HG03108 (cell line): ENCODE measurements around the gene PPP2R3C.
A peak's percentile ranks its signal among the peaks of the same experiment; 100 is the strongest.
"Not testable (repeated sequence)": the region's sequence is repeated elsewhere in the genome, so short reads cannot be mapped to it uniquely, and the experiment has no call there.

Source experiments
- ATAC-seq: cut with Tn5 transposase; IDR thresholded peaks from one replicate; pipeline ENCODE4 v1.9.1; 2021; ENCODE audit warnings: moderate library complexity; ENCODE audit not compliant: unreplicated experiment

PPP2R3C gene

DNA sequence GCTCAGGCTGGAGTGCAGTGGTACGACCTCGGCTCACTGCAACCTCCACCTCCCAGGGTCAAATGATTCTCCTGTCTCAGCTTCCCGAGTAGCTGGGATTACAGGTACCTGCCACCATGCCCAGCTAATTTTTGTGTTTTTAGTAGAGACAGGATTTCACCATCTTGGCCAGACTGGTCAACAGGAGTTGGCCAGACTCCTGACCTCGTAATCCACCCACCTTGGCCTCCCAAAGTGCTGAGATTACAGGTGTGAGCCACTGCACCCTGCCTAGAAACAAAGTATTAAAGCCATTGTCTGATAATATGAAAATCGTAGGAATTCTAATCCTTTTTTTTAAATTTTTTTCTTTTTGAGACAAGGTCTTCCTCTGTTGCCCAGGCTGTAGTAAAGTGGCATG, 56.1 kb downstream of the PPP2R3C start:
- not testable (repeated sequence) for ATAC-seq

DNA sequence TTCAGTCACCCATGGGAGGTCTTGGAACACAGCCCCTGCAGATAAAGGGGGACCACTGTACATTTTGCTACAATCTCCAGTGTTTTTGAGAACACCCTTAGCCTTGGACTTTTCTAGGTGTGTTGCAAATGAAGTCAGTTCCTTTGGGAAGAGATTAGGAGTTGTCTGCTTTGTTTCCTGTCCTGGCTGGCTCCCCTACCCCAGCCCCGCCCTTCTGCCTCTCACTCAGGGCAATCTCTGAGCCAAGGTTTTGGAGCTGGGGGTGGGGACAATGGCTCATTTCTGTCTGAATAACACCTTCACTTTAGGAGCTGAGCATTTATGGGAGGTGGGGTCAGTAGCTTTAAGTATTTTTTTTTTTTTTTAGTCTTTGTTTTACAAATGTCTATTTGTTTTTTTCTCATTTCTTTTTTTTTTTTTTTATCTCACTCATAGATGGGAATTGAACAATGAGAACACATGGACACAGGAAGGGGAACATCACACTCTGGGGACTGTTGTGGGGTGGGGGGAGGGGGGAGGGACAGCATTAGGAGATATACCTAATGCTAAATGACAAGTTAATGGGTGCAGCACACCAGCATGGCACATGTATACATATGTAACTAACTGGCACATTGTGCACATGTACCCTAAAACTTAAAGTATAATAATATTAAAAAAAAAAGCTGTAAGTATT, 60.5 kb downstream of the PPP2R3C start:
- not testable (repeated sequence) for ATAC-seq

DNA sequence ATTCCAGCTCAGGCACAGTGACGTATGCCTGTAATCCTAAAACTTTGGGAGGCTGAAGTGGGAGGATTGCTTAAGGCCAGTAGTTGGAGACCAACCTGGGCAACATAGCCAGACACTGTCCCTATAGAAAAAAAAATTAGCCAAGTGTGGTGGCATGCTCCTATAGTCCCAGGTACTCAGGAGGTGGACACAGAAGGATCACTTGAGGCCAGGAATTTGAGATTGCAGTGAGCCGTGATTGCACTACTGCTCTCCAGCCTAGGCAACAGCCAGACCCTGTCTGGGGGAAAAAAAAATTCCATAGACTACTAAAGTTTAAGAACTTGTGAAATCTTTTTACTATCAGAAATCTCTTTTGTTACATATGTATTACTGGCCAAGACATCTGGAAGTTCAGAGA, 69.2 kb downstream of the PPP2R3C start:
- no peak for ATAC-seq

GRCh38 chr14:35051796-35052195, 70.0 kb downstream of the PPP2R3C start:
- ATAC-seq: no peak

DNA sequence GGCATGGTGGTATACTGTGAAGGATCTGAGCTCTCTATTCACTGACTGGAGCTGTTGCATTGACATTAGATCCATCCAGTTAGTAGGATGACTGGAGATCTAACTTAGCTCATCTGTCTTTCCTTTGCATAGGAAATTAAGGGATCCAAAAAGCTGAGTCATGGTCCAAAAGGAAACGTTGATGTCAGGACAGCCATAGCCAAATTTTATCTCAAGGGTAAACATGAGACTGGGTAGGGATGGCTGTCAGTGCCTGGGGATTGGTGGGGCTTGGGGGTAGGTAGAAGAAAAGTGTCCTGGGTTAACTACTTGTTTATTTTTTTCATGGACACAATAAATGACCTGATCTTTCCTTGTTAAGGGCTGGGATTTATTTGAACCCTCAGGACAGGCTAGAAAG, 71.1 kb downstream of the PPP2R3C start:
- ATAC-seq: no peak

DNA sequence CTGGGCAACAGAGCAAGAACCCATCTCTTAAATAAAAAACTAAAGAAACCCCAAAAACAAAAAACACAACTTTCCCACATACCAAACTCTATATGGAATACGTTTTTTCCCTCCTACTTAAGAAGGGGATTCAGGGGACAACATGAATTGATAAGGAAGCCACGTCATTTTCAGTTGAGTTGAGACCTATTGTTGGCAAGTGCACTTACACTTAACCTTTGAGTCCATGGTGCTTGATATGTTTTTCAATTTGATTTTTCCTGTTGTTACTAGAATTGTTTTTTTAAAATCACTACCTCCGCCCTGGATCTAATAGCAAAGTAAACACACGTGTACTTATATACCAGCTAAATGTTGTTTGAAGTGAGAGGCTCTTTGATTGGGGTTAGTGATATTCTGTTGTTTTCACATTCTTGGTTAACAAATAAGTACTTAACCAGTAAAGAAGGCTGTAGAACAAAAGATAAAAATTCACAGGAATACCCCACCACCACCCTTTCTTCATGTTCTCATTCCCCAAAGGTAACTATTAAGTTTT, 73.7 kb downstream of the PPP2R3C start:
- ATAC-seq: no peak

DNA sequence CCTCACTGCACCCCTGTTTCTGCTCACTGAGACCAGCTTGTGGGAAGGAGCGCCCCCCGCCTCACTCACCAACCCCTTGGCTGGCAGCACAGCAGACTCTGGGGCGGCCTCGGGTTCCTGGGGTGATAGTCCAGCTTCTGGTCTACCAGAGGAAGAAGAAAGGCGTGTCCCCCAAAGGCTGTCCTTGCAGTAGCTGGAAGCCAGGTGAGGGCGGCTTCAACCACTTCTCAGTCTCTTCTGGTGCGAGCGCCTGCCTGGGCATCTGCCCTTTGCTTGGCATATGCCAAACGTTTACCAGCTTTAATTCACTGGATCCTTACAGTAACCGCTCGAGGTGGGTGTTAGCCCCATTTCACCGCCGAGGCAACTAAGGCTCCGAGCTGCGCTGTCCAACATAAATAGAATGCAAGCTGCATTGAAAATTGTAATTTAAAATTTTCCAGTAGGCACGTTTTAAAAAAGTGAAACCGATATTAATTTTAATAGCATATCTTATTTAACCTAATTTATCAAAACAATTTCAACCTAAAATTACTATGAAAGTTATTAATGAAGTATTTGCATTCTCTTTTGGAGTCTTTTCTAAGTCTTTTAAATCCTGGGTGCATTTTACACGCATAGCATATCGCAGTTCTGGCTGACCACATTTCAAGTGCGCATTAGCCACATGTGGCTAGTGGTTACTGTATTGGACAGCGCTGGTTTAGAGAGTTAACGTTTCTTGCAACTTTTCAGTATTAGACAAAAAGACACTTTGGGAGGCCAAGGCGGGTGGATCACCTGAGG, 74.8 kb downstream of the PPP2R3C start:
- ATAC-seq: peak; percentile 13

- ATAC-seq: peak; percentile 95
Observed at GRCh38 chr14:35046048-35046750, 75.6 kb downstream of the PPP2R3C start, which contains the start of gene FAM177A1. FAM177A1 (plus strand) TSS chr14:35046272; CDS start chr14:35046464, 192 bp downstream.

DNA sequence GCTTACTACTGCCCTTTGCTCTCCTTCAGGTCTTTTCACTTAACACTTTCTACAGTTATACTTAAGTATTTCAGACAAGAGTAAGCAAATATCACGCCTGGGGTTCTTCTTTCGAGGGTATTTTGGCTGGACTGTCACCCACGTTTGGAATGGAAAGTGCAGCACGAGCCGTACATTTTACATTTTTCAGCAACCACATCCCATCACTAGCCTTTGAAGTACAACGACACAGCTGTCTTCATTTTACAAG, 76.1 kb downstream of the PPP2R3C start:
- no peak for ATAC-seq

- ATAC-seq: no peak
Observed at GRCh38 chr14:35044939-35045797, 76.6 kb downstream of the PPP2R3C start.

DNA sequence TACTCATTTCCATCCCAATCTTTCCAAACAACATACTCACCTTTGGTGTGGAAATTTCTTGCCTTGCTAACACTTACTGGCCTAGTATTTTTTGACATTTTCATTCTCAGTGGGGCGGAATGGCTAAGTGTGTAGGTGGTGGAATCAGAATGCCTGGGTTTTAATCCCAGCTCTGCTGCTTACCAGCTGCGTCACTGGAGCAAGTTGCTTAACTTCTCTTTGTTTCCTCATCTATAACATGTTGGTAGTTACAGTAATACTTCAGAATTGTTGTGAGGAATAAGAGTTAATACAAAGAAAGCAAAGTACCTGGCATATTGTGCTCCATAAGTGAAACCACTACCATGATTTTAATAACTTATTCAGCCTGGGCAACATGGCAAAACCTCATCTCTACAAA, 78.7 kb downstream of the PPP2R3C start:
- no peak for ATAC-seq

- no peak for ATAC-seq
Observed at GRCh38 chr14:35042632-35043031, 79.2 kb downstream of the PPP2R3C start.

DNA sequence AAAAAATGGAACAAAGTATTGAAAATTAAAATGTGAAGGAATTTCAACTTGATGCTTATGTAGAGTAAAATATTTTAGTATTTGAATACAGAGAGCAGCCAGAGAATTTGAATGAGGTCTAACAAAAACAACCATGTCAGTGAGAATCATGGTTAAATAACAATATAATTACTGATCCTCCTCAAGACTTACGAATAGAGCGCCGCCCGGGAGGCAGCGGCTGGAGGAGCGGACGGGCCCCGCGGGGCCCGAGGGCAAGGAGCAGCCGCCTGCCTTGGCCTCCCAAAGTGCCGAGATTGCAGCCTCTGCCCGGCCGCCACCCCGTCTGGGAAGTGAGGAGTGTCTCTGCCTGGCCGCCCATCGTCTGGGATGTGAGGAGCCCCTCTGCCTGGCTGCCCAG, 83.5 kb downstream of the PPP2R3C start:
- not testable (repeated sequence) for ATAC-seq
